ENCODE results near the gene C19orf38. TPM values are rescaled to one million over a fixed set of nuclear protein-coding genes. Genes with fewer than 3 reads are reported as not detected.

The C19orf38 gene
- total RNA-seq, 1 experiment from 2014 or later = 0.30 TPM

DNA sequence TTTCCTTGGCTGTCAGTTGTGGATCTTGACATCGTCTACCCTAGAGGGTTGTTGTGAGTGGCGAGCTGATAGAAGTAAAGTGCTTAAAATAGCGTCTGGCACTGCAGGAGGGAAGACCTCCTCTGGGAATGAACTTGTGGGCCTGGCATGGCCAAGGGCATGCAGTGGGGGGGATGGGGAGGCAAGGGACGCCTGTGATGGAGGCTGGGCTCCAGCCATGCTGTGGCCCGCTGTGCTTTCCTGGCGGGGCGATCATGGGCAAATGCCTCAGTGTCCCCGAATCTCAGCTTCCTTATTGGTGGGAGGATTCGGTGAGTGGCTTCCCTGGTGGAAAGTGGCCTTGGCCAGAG is 33.9 kb downstream of the C19orf38 start:
- H3K9me3 Mint-ChIP-seq (ENCODE audit: unreplicated experiment) = no peaks in the 10 kb centered on the region
- no peak overlapping the region for H3K4me3 Mint-ChIP-seq (ENCODE audit: unreplicated experiment)
- no TSS peak for BruUV-seq (replicated peaks)
- H3K27me3 Mint-ChIP-seq (ENCODE audit: insufficient read depth, unreplicated experiment) = no peaks in the 10 kb centered on the region
- ChIA-PET POLR2A (no interaction called here), CTCF (interaction anchor here (0.9 to 1.4 kb wide), 3 partner anchors 10 to 18 kb away, joined by 3 to 6 read pairs (median 5); partner anchors contain the start of gene CARM1)
- intact Hi-C loops (cut with micrococcal nuclease) = no loop called here
- H3K36me3 Mint-ChIP-seq (ENCODE audit: insufficient read depth, unreplicated experiment) = peaks cover 4% of the 10 kb centered on the region
- H3K4me1 Mint-ChIP-seq (ENCODE audit: insufficient read depth, unreplicated experiment) = peaks cover 9% of the 10 kb centered on the region
- no peak for DNase-seq (ENCODE audit: unreplicated experiment)
- H3K27ac Mint-ChIP-seq (ENCODE audit: low read depth, unreplicated experiment) = no peak overlapping the region
- no peak for TF ChIP-seq CTCF (IDR thresholded peaks at IDR 0.05; ENCODE audit: unreplicated experiment)

- Mint-ChIP-seq H3K4me3 (ENCODE audit: unreplicated experiment) (no peak overlapping the region), H3K4me1 (ENCODE audit: insufficient read depth, unreplicated experiment) (peaks cover 14% of the 10 kb centered on the region), H3K36me3 (ENCODE audit: insufficient read depth, unreplicated experiment) (peaks cover 3% of the 10 kb centered on the region), H3K27me3 (ENCODE audit: insufficient read depth, unreplicated experiment) (no peaks in the 10 kb centered on the region), H3K27ac (ENCODE audit: low read depth, unreplicated experiment) (no peak overlapping the region), H3K9me3 (ENCODE audit: unreplicated experiment) (no peaks in the 10 kb centered on the region)
- no peak for DNase-seq (ENCODE audit: unreplicated experiment)
- CTCF ChIA-PET = no interaction called here
- no peak for TF ChIP-seq CTCF (IDR thresholded peaks at IDR 0.05; ENCODE audit: unreplicated experiment)
- POLR2A ChIA-PET = no interaction called here
- no TSS peak for BruUV-seq (replicated peaks)
- intact Hi-C loops (cut with micrococcal nuclease) = no loop called here
Measured at GRCh38 chr19:10884274-10884673, 36.1 kb downstream of the C19orf38 start.

DNA sequence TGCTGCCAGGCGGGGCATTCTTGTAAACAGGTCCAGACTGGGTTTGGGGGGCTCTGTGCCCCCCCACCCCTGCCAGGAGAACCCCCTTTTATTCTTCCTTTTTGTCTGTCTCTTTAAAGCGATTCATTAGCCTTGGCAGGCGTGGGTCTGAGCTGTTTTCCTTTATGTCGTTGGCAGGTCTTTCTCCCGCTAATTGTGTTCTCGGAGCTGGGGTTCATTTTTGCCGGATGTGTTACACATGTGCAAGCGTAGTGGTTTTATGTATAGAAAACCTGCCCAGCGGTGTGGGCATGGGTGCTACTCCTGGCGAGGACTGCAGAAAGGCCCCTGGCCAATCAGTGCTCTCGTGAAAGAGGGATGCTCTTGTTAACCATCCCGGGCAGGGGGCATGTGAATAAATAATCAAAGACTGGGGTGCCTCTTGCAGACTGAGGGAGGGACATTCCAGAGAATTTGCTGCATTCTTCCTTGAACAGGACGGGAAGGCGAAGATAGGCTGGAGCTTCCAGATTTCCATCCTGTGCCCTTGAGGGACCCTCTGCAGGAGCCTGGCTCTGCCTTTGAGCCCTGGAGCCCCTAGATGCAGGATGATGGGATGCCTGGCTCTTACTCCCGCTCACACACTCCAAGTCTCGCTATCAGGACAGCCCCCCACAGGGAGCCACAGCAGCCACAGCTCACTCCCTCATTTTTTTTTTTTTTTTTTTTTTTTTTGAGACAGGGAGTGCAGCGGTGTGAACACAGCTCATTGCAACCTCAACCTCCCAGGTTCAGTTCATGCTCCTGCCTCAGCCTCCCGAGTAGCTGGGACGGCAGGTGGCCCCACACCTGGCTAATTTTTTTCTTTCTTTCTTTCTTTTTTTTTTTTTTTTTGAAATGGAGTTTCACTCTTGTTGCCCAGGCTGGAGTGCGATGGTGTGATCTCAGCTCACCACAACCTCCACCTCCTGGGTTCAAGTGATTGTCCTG is 37.3 kb downstream of the C19orf38 start:
- no peak for DNase-seq (ENCODE audit: unreplicated experiment)
- no TSS peak for BruUV-seq (replicated peaks)
- TF ChIP-seq CTCF (IDR thresholded peaks at IDR 0.05; ENCODE audit: unreplicated experiment) = no peak
- CTCF ChIA-PET = interaction anchor here (0.6 kb wide), 3 partner anchors 20 to 1784 kb away, joined by 3 to 4 read pairs (median 3); no protein-coding TSS in a partner anchor
- no peak overlapping the region for H3K4me3 Mint-ChIP-seq (ENCODE audit: unreplicated experiment)
- peaks cover 12% of the 10 kb centered on the region for H3K4me1 Mint-ChIP-seq (ENCODE audit: insufficient read depth, unreplicated experiment)
- no peaks in the 10 kb centered on the region for H3K27me3 Mint-ChIP-seq (ENCODE audit: insufficient read depth, unreplicated experiment)
- intact Hi-C loops (cut with micrococcal nuclease) = no loop called here
- no peak overlapping the region for H3K27ac Mint-ChIP-seq (ENCODE audit: low read depth, unreplicated experiment)
- no peaks in the 10 kb centered on the region for H3K36me3 Mint-ChIP-seq (ENCODE audit: insufficient read depth, unreplicated experiment)
- no peaks in the 10 kb centered on the region for H3K9me3 Mint-ChIP-seq (ENCODE audit: unreplicated experiment)
- POLR2A ChIA-PET = interaction anchor here (0.5 kb wide), 1 partner anchor 198 kb away, joined by 3 read pairs; no protein-coding TSS in a partner anchor

DNA sequence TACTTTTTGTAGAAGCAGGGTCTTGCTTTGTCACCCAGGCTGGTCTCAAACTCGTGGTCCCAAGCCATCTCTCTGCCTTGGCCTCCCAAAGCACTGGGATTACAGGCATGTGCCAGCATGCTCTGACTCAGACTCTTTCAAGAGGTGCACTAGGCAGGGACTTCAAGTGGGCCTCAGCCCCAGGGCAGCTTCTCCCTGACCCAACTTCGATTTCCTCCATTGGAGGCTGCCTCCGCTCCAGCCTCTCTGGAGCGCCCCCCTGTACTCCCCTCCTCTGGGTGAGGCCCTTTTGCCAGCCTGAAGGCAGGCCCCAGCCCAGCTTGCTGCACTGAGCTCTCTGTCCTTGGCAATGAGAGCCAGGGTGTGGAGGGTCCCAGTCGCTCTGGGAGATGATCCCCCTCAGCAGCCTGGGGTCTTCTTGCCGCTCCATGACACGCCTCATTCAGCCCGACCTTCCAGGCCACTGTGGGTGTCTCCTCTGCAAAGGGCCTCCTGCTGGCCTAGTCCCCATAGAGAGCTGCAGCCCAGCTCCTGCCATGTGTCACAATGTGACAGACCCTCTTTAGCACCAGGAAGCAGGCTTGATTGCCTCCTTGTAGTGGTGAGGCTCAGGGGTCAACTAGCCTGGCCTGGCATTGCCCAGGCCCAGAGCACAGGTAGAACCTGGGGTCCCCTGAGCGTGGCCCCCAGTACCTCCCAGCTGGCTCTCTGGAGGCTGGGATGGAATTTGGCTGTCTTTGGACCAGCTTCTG is 39.6 kb downstream of the C19orf38 start:
- peaks cover 17% of the 10 kb centered on the region for H3K4me1 Mint-ChIP-seq (ENCODE audit: insufficient read depth, unreplicated experiment)
- no peak overlapping the region for H3K4me3 Mint-ChIP-seq (ENCODE audit: unreplicated experiment)
- no peak for TF ChIP-seq CTCF (IDR thresholded peaks at IDR 0.05; ENCODE audit: unreplicated experiment)
- CTCF ChIA-PET = interaction anchor here (0.7 to 1.1 kb wide), 2 partner anchors 11 to 33 kb away, joined by 3 to 6 read pairs; no protein-coding TSS in a partner anchor
- intact Hi-C loops (cut with micrococcal nuclease) = no loop called here
- no peaks in the 10 kb centered on the region for H3K9me3 Mint-ChIP-seq (ENCODE audit: unreplicated experiment)
- no peaks in the 10 kb centered on the region for H3K36me3 Mint-ChIP-seq (ENCODE audit: insufficient read depth, unreplicated experiment)
- no peak for DNase-seq (ENCODE audit: unreplicated experiment)
- POLR2A ChIA-PET = interaction anchor here (0.7 to 1.6 kb wide), 3 partner anchors 10 to 15 kb away, joined by 3 to 9 read pairs (median 3); no protein-coding TSS in a partner anchor
- BruUV-seq (replicated peaks) = no TSS peak
- no peaks in the 10 kb centered on the region for H3K27me3 Mint-ChIP-seq (ENCODE audit: insufficient read depth, unreplicated experiment)
- peak overlapping the region; percentile 8 for H3K27ac Mint-ChIP-seq (ENCODE audit: low read depth, unreplicated experiment)
